ENCODE results near the gene CEMP1.

Gene CEMP1

GRCh38 chr16:2518823-2519710 is 12.1 kb downstream of the CEMP1 start:
- peak; percentile 0 for DNase-seq (ENCODE audit: low spot score)

GRCh38 chr16:2517954-2518605 is 13.1 kb downstream of the CEMP1 start:
- DNase-seq (ENCODE audit: low spot score): no peak

GRCh38 chr16:2516391-2517240 is 14.6 kb downstream of the CEMP1 start:
- DNase-seq (ENCODE audit: low spot score): no peak

DNA sequence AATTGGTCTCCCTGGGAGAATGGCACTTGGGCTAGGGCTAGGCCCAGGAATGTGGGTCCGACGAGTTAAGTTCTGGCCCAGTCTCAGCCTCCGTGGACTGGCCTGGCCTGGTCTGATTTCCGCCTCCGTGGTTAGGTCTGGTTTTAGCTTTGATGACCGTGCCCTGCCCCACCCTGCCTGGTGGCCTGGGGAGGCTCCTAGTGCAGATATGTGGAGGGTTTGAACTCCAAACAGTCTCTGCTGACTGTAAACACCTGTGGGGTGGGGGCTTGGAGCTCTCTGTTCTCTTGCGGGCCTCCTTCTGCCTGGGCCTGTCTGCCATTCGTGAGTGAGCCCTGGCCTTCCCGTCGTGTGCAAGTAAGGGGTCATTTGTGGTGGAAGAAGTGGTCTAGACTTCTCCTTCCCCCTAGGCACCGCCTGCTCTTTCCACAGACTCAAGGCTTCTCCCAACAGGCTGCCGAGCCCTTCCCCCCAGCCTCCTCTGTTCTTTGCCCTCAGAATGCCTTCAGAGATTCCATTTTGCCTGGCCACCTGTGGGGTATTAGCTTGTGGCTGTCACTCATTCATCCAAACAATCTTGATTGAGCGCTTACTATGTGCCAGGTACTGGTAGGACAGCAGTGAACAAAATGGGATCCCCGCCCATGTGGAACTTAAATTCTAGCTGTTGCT is 15.9 kb downstream of the CEMP1 start:
- DNase-seq (ENCODE audit: low spot score): no peak

DNA sequence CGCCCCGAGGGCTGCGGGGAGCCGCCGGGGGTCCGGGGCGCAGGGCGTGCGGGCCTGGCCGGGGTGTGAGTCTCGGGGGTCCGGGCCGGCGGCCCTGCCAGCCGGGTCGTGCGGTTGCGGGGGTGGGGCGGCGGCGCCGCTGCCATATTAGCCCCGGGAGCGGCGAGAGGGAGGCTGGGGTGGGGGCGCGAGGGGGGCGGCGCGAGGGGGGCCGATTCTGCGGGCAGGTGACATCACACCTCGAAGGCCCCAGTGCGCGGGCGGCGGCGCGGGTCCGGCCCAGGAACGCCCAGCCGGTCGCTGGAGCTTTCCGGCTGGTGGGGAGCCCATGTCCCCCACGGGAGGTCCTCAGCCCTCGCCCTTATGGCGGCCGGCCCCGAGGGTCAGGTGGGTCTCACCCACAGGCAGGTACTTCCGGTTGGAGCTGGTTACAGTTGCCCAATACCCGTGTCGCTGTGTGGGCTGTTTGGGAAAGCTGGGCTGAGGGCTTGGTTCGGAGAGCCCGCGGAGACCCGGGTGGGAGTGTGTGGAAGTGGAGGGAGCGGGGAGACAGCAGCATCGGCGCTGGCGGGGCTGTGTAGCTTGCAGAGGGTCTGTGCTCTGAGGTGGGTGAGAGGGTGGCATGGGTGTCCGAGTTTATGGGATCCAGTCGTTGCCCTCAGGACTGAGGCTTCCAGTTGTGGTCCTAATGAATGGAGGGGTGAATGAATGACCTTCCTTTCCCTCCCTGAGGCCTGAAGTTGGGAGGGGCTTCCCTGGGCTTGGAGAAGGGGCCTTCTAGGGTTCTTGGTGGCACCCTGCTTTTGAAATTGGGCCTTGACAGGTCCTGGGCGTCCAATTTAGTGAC is 16.7 kb downstream of the CEMP1 start:
- no peak for DNase-seq (ENCODE audit: low spot score)

GRCh38 chr16:2513405-2514332 is 17.5 kb downstream of the CEMP1 start, which contains the start of gene ATP6V0C:
Gene ATP6V0C, plus strand, starts transcription at chr16:2513952. Its CDS starts 152 bp downstream, at chr16:2514104.
- DNase-seq (ENCODE audit: low spot score): peak; percentile 92

- DNase-seq (ENCODE audit: low spot score): no peak
These were observed 18.3 kb downstream of the CEMP1 start for GRCh38 chr16:2512735-2513404.

GRCh38 chr16:2511996-2512734 is 19.0 kb downstream of the CEMP1 start:
- DNase-seq (ENCODE audit: low spot score): no peak

- DNase-seq (ENCODE audit: low spot score): no peak
These were observed 19.9 kb downstream of the CEMP1 start for GRCh38 chr16:2511128-2511800.

DNA sequence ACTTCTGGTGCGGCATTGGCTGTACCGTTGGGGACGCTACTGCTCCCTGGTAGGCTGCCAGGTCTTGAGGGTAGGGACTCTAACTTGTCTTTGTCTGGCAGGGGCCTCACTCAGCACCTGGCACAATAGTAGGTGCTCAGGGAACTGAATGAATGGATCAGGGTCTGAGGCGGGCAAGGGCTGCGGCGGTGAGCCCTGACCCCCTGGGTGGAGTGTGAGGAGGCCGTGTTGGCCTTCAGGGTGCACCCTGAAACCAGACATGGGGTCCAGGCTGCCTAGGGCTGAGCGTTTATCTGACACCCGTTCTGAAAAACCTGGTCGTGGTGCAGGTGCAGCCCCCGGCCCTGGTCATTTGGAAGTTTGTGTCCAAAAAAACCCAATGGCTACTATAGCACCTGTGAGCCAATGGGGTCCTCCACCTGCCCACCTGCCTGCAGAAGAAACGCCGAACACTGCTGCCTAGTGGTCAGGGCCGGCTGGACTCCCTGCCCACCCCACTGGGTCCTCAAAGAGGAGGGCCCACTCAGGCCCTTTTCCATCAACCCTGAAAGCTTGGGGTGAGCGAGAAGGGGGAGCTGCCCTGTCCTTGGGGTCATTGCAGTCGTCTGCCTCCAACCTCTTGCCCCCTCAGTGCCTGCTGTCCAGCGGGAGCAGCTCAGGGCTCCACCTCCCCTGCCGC is 22.3 kb downstream of the CEMP1 start:
- no peak for DNase-seq (ENCODE audit: low spot score)

- DNase-seq (ENCODE audit: low spot score): peak; percentile 0
These were observed 23.5 kb downstream of the CEMP1 start for GRCh38 chr16:2507665-2508064.

- peak; percentile 0 for DNase-seq (ENCODE audit: low spot score)
These were observed 24.1 kb downstream of the CEMP1 start for GRCh38 chr16:2507052-2507659.

DNA sequence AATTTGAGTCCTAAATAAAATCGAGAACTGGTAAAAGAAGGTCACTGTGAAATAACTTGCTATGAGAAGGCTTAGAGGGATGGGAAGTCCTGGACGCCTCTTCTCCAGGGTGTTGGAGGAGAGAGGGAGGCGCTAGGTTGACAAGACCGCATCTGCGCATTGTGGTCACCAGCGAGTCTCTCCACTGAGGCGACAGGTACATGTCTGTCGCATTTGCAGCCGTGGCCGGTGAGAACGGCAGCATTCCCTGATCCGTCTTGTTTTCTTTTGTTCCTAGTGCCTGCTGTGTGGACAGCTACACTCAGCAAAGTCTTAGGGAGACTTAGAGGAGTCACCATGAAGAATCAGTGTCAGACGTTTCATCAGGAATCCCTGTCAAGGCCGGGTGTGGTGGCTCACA is 25.5 kb downstream of the CEMP1 start:
- DNase-seq (ENCODE audit: low spot score): no peak

- no peak for DNase-seq (ENCODE audit: low spot score)
These were observed 29.0 kb downstream of the CEMP1 start for GRCh38 chr16:2501946-2502895.

DNA sequence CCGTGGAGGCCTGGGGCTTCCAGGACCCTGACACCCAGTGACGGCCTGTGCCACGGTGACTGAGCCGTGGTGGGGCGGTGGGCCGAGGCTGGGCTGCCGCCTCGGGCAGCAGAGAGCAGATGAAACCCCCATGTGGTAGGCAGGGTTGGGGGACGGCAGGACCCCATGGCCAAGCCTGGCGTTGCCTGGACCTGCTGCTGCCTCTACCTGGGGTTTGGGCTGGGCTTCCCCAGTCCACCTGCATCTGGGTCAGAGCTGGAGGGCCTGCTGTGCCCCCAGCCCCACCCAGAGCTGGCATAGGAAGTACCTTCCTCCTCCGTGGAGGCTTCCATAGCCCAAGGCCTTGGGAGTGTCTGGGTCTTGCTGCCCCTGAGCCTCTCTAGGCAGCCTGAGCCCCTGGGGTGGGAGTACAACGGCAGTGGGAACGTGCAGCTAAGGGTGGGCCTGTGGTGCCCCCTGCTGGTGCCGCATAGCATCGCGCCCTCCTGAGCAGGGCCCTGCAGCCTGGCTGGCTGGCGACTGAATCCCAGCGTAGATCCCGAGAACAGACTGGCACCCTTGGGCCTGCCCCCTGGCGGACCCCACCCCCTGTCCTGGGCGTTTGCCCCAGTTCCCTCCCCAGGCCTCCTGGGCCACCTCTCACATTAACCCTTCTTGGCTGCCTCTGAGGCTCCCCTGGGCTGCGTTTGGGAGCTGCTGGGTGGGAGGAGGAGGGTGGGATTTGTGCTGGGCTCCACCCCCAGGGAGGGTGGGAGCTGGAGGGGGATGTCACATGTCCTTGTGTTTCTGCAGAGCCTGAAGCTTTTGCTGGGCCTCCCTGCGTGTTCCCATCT is 30.1 kb downstream of the CEMP1 start:
- DNase-seq (ENCODE audit: low spot score): peak; percentile 74
